Suppressor macrophage treated with lipopolysaccharide for 1 hour (primary cell): ENCODE results near the gene ADM5.

Source experiments
- DNase-seq, 3 donors: peaks; one replicate each; pipeline ENCODE4 v3.0.0-alpha.2; 2020 to 2022

The ADM5 gene

GRCh38 chr19:49658566-49659442 lies 30.6 kb upstream of the ADM5 start:
- no peak for DNase-seq

- no peak for DNase-seq
These were observed 28.9 kb upstream of the ADM5 start for GRCh38 chr19:49660338-49660961.

GRCh38 chr19:49662011-49662410 lies 27.4 kb upstream of the ADM5 start:
- no peak for DNase-seq

GRCh38 chr19:49663224-49663623 lies 26.2 kb upstream of the ADM5 start:
- no peak for DNase-seq

GRCh38 chr19:49664171-49665035 lies 25.0 kb upstream of the ADM5 start:
- DNase-seq, result peak; percentile 77 to 93 (median 90)

GRCh38 chr19:49665036-49665350 lies 24.4 kb upstream of the ADM5 start:
- no peak for DNase-seq

GRCh38 chr19:49665351-49666119 lies 23.9 kb upstream of the ADM5 start, which contains the start of the genes BCL2L12 and IRF3:
BCL2L12 (plus strand) TSS chr19:49665933; CDS start chr19:49666693, 760 bp downstream.
IRF3 (minus strand) TSS chr19:49665857; CDS start chr19:49664838, 1,019 bp downstream.
- peak; percentile 99 for DNase-seq

GRCh38 chr19:49666120-49666444 lies 23.3 kb upstream of the ADM5 start:
- no peak for DNase-seq

GRCh38 chr19:49667473-49667872 lies 21.9 kb upstream of the ADM5 start:
- DNase-seq, result no peak

- peak; percentile 41 to 72 (median 65) for DNase-seq
These were observed 19.9 kb upstream of the ADM5 start for GRCh38 chr19:49669516-49669915.

- peak; percentile 83 to 92 (median 83) for DNase-seq
These were observed 17.1 kb upstream of the ADM5 start for GRCh38 chr19:49672131-49672919.

GRCh38 chr19:49676136-49676783 lies 13.1 kb upstream of the ADM5 start:
- DNase-seq, result peak; percentile 93 to 96 (median 95)

- peak; percentile 100 for DNase-seq
These were observed 12.6 kb upstream of the ADM5 start for GRCh38 chr19:49676784-49677230.

- peak in 2 of 3 donors; percentile 45 to 71 for DNase-seq
These were observed 12.0 kb upstream of the ADM5 start, which contains the start of gene PRMT1 for GRCh38 chr19:49677231-49677900. PRMT1 (plus strand) TSS chr19:49677271; CDS start chr19:49677281, 10 bp downstream.

- peak; percentile 80 to 90 (median 82) for DNase-seq
These were observed 11.3 kb upstream of the ADM5 start for GRCh38 chr19:49677901-49678674.

GRCh38 chr19:49678985-49679770 lies 10.2 kb upstream of the ADM5 start:
- no peak for DNase-seq

GRCh38 chr19:49679771-49680413 lies 9.5 kb upstream of the ADM5 start:
- DNase-seq, result no peak
